IMR-90 (cell line): ENCODE data around the gene KRTAP10-10.

Experiments
- BHLHE40 ChIP-seq: fragments of 150-350 bp; IDR thresholded peaks from 2 replicates; pipeline ENCODE4 v1.6.1; 2016; ENCODE audit warnings: mild to moderate bottlenecking, low read depth, low read length
- CEBPB ChIP-seq: IDR thresholded peaks from 2 replicates; pipeline ENCODE4 v1.6.1; 2012; ENCODE audit warnings: low read depth, low read length, improper control_type of control experiment
- CHD1 ChIP-seq: IDR thresholded peaks from 2 replicates; pipeline ENCODE4 v1.6.1; 2012; ENCODE audit warnings: low read depth, low read length, improper control_type of control experiment
- ELK1 ChIP-seq: fragments of 150-350 bp; IDR thresholded peaks from 2 replicates; pipeline ENCODE4 v1.6.1; 2016; ENCODE audit warnings: low read depth, mild to moderate bottlenecking, low read length, moderate library complexity, borderline replicate concordance
- MAFK ChIP-seq: IDR thresholded peaks from 2 replicates; pipeline ENCODE4 v1.6.1; 2012; ENCODE audit warnings: low read depth, low read length, improper control_type of control experiment
- MAZ ChIP-seq: IDR thresholded peaks from 2 replicates; pipeline ENCODE4 v1.6.1; 2012; ENCODE audit warnings: low read depth, mild to moderate bottlenecking, low read length, improper control_type of control experiment, moderate library complexity, borderline replicate concordance
- MXI1 ChIP-seq: IDR thresholded peaks from 2 replicates; pipeline ENCODE4 v1.6.1; 2012; ENCODE audit warnings: low read depth, mild to moderate bottlenecking, low read length, moderate library complexity, borderline replicate concordance
- POLR2A ChIP-seq: IDR thresholded peaks from 2 replicates; pipeline ENCODE4 v1.6.1; 2012; ENCODE audit warnings: mild to moderate bottlenecking, low read depth, low read length
- RAD21 ChIP-seq: IDR thresholded peaks from 2 replicates; pipeline ENCODE4 v1.6.1; 2012; ENCODE audit warnings: low read length, improper control_type of control experiment
- RCOR1 ChIP-seq: IDR thresholded peaks from 2 replicates; pipeline ENCODE4 v1.6.1; 2012; ENCODE audit warnings: mild to moderate bottlenecking, low read length, improper control_type of control experiment; ENCODE audit not compliant: insufficient replicate concordance
- RFX5 ChIP-seq: IDR thresholded peaks from 2 replicates; pipeline ENCODE4 v1.8.0; 2012; ENCODE audit warnings: low read depth, mild to moderate bottlenecking, low read length, moderate library complexity
- TF ChIP-seq, protein P1 (sequence below): conservative IDR thresholded peaks from 2 replicates; pipeline ENCODE4 v1.5.1; 2012; ENCODE audit warnings: mild to moderate bottlenecking, low read depth, low read length, improper control_type of control experiment

- no peak for TF ChIP-seq MXI1
- TF ChIP-seq, protein P1, sequence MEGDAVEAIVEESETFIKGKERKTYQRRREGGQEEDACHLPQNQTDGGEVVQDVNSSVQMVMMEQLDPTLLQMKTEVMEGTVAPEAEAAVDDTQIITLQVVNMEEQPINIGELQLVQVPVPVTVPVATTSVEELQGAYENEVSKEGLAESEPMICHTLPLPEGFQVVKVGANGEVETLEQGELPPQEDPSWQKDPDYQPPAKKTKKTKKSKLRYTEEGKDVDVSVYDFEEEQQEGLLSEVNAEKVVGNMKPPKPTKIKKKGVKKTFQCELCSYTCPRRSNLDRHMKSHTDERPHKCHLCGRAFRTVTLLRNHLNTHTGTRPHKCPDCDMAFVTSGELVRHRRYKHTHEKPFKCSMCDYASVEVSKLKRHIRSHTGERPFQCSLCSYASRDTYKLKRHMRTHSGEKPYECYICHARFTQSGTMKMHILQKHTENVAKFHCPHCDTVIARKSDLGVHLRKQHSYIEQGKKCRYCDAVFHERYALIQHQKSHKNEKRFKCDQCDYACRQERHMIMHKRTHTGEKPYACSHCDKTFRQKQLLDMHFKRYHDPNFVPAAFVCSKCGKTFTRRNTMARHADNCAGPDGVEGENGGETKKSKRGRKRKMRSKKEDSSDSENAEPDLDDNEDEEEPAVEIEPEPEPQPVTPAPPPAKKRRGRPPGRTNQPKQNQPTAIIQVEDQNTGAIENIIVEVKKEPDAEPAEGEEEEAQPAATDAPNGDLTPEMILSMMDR: no peak
- TF ChIP-seq BHLHE40: no peak
- no peak for TF ChIP-seq RAD21
- TF ChIP-seq MAZ: no peak
- TF ChIP-seq CHD1: no peak
- no peak for TF ChIP-seq RCOR1
- TF ChIP-seq POLR2A: no peak
- no peak for TF ChIP-seq MAFK
- TF ChIP-seq ELK1: no peak
- TF ChIP-seq CEBPB: no peak
- no peak for TF ChIP-seq RFX5
Observed at GRCh38 chr21:44667612-44668011, 30.5 kb downstream of the KRTAP10-10 start.
